Epithelial cell of proximal tubule (primary cell): Measurements from ENCODE around the gene GIGYF2. TPM values are rescaled to one million over a fixed set of nuclear protein-coding genes. Genes with fewer than 3 reads are reported as not detected.

Experiments used
- DNase-seq: peaks from one replicate; pipeline ENCODE4 v3.0.0-alpha.2; 2011; ENCODE audit warnings: low read depth
- H3K4me3 ChIP-seq: 2 replicates; pipeline ENCODE4 v1.5.1; 2011; ENCODE audit warnings: low read depth, mild to moderate bottlenecking, low read length
- total RNA-seq: library from RNA; depleted of rRNA; stranded (reverse); fragments of >200 nt; gene quantifications from 2 replicates; pipeline ENCODE4 v1.2.3, GENCODE V29; 2015
- TF ChIP-seq, protein P1 (sequence below): conservative IDR thresholded peaks from 2 replicates; pipeline ENCODE4 v1.5.1; 2012; ENCODE audit warnings: low read depth, mild to moderate bottlenecking, low read length

Gene GIGYF2
- total RNA-seq, 1 donor from 2014 or later: 24.0 TPM

DNA sequence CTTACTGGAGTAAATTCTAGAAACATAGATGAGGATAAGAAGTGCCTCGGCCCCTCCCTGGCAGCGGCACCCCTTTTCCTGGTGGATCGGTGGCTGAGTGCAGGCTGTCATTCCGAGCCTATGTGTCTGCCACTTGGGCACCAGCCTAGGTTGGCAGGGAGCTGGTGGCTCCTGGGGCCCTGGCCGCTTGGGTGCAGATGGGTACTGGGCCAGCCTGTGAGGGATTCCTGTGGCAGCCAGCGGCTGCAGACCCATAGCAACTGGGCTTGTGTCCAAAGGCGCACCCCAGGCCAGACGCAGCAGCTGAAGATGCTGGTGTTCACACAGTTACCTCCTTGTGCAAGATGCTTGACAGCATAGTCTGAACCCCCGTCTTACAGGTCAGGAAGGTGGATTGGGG, 175.7 kb downstream of the GIGYF2 start:
- TF ChIP-seq, protein P1, sequence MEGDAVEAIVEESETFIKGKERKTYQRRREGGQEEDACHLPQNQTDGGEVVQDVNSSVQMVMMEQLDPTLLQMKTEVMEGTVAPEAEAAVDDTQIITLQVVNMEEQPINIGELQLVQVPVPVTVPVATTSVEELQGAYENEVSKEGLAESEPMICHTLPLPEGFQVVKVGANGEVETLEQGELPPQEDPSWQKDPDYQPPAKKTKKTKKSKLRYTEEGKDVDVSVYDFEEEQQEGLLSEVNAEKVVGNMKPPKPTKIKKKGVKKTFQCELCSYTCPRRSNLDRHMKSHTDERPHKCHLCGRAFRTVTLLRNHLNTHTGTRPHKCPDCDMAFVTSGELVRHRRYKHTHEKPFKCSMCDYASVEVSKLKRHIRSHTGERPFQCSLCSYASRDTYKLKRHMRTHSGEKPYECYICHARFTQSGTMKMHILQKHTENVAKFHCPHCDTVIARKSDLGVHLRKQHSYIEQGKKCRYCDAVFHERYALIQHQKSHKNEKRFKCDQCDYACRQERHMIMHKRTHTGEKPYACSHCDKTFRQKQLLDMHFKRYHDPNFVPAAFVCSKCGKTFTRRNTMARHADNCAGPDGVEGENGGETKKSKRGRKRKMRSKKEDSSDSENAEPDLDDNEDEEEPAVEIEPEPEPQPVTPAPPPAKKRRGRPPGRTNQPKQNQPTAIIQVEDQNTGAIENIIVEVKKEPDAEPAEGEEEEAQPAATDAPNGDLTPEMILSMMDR: no peak

DNA sequence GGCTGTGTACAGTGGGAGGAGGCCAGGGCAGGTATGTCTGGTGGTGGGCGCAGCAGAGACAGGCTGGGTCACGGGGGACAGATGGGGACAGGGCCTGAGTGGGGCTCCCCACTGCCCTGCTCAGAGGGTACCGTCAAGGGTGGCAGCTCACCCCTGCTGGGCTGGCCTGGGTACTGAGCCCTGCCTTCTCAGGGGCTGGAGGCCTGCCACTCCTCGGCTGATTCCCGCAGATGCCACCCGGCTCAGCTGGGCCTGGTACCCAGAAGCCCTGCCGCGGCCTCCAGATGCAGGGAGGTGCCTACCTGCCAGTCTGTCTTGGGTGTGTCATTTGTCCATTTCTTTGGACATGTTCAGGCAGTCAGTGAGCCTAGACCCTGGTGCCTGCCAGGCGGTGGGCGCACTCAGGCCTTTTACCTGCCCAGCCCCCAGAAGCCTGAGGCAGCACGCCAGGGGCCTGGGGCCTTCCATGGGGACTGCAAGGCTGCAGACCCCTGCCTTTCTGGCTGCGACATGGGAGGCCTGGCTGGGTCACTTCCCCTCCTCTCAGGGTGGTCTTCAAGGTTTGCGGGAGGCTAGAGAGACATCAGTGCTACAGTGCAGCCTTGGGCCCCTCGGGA, 176.3 kb downstream of the GIGYF2 start:
- DNase-seq: no peak
- H3K4me3 ChIP-seq: no peak overlapping the region
- TF ChIP-seq, protein P1: no peak

More for the DNA sequence above, 175.7 kb downstream of the GIGYF2 start:
- no peak for DNase-seq
- no peak overlapping the region for H3K4me3 ChIP-seq

DNA sequence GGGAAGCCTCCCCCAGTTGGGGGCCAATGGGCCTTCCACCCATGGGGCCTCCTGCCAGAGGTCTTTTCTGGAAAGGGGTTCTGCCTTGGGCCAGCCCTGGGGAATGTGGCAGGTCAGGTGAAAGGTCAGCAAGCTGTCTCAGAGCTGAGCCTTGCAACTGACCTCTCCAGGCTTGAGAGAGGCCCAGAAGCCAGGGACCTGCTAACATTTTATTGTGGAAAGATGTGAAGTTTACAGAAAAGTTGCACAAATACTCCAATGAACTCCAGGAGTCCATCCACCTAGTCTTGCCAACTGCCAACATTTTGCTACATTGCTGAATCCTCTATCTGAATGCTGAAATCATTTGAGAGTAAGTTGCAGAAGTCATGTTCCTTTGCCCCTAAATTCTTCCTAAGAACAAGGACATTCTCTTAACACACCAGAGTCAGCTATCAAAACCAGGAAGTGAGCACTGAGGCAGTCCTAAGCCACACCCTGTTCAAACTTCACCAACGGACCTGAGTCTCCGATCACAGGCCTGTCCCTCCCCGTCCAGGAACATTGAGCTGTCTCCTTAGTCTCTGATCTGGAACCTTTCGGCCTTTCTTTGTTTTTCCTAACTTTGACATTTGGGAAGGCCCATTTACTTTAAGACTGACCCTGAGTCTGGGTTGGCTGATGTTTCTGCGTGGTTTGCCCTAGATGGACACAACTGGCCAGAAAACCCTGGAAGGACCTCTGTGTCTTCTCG, 176.9 kb downstream of the GIGYF2 start:
- TF ChIP-seq, protein P1: no peak
- DNase-seq: no peak
- no peak overlapping the region for H3K4me3 ChIP-seq

DNA sequence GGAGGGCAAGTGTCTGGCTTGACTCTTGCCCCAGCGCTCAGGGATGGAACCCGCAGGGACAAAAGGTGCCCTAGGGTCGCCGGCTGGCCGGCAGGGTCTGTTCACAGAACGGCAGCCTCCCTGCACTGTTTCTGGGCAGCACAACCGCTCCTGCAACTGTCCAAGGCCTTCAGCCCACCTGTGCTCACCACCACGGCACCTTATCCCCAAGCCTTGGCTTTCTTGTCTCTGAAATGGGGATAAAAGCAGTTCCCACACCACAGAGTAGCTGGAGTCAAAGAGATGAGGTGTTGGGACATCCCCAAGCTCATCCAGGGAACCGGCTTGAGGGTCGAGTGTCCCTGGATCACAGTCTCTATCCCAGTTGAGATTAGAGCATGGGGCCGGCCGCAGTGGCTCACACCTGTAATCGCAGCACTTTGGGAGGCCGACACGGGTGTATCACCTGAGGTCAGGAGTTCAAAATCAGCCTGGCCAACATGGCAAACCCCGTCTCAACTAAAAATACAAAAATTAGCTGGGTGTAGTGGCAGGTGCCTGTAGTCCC, 177.6 kb downstream of the GIGYF2 start:
- TF ChIP-seq, protein P1: no peak
- no peak overlapping the region for H3K4me3 ChIP-seq

DNA sequence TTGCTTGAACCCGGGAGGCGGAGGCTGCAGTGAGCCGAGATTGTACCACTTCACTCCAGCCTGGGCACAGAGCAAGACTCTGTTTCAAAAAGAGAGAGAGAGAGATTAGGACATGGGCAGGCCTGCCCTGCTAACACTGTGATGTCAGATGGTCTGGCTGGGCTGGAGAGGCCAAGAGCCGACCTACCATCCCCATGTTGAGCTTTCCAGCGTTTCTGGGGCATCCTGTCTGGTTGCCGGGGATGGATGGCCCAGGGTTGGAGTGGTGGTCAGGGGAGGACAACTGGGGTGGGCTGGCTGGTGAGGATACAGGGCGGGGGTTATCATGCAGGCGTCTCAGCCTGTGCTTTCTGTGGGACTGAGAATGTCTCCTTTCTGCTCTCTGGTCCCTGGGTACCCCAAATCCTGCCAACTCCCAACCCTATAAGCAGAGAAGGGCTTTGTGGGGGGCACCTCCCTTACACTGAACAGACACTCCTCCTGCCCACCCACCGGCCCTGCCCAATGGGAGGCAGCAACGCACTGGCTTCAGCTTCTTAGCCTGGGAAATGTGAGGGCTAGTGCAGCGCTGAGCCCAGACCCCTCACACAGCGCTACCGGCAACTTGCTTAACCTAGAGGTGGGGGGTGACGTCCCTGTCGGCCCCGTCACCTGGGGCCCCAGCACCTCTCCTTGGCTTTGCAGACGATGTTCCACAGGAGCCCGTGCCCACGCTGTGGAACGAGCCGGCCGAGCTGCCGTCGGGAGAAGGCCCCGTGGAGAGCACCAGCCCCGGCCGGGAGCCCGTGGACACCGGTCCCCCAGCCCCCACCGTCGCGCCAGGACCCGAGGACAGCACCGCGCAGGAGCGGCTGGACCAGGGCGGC, 178.4 kb downstream of the GIGYF2 start:
- peak overlapping the region; percentile 56 for H3K4me3 ChIP-seq
- TF ChIP-seq, protein P1: peak; percentile 12
- DNase-seq: no peak

More for the DNA sequence above, 177.6 kb downstream of the GIGYF2 start:
- DNase-seq: no peak

DNA sequence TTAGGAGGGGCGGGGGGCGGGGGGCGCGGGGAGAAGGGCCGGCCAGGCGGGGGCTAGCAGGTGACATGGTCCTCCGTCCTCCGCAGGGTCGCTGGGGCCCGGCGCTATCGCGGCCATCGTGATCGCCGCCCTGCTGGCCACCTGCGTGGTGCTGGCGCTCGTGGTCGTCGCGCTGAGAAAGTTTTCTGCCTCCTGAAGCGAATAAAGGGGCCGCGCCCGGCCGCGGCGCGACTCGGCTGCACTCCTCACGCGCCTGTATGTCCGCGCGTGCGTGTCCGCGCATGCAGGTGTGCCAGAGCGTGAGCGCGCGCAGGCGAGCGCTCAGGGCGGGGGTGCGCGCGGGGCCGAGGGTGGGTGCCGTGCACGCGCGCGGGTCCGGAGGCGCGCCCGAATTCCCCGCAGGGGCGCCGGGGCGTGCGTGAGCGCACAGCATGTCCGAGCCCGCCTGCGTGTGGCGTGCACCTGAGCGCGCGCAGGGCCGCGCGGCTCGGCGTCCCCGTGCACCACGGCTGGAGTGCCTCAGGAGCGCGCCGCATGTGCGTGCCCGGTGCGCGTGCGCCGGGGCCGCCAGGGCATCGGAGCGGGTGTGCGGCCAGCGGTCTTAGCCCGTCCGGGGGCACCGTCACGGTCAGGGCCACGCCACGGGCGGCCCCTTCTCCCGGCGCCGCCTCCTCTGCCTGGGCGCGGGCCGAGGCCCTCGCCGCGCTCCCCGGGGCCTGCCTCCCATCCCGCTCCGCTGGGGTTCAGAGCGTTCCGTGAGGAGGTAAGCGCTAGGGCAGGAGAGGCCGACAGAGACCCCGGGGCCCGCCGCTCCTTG, 179.2 kb downstream of the GIGYF2 start:
- no peak for DNase-seq
- peak overlapping the region; percentile 56 for H3K4me3 ChIP-seq
- TF ChIP-seq, protein P1: peak; percentile 34
